Naive B cell (primary cell): ENCODE data around the gene TMEM174. TPM values are rescaled to one million over a fixed set of nuclear protein-coding genes. Genes with fewer than 3 reads are reported as not detected.
"Not testable (repeated sequence)": the region's sequence is repeated elsewhere in the genome, so short reads cannot be mapped to it uniquely, and the experiment has no call there.

Experiments used
- ATAC-seq, 2 donors: fragments of 150-1000 bp; cut with Tn5 transposase; 2 replicates each; pipeline ENCODE4 v1.10.0; 2021; ENCODE audit warnings: low read depth in 2 of 2, mild to moderate bottlenecking in 2 of 2, moderate library complexity in 2 of 2
- DNase-seq: peaks from one replicate; pipeline ENCODE4 v3.0.0; 2022
- H3K27ac Mint-ChIP-seq, 6 donors: one replicate each; pipeline ENCODE4 v1.8.0; 2020 to 2022; ENCODE audit warnings: mild to moderate bottlenecking in 6 of 6, mixed read lengths in 6 of 6, moderate library complexity in 5 of 6, inconsistent platforms in 2 of 6
- H3K27me3 Mint-ChIP-seq, 3 donors: one replicate each; pipeline ENCODE4 v1.8.0; 2021 to 2022; ENCODE audit warnings: mixed read lengths in 3 of 3, mild to moderate bottlenecking in 1 of 3
- H3K36me3 Mint-ChIP-seq, 2 donors: one replicate each; pipeline ENCODE4 v1.8.0; 2020 to 2022; ENCODE audit warnings: mixed read lengths in 2 of 2, inconsistent platforms in 1 of 2, mild to moderate bottlenecking in 1 of 2
- H3K4me1 Mint-ChIP-seq, 3 donors: one replicate each; pipeline ENCODE4 v1.8.0; 2020 to 2022; ENCODE audit warnings: mixed read lengths in 3 of 3, inconsistent platforms in 1 of 3, mild to moderate bottlenecking in 1 of 3, moderate library complexity in 1 of 3
- H3K4me3 Mint-ChIP-seq, 8 donors: one replicate each; pipeline ENCODE4 v1.8.0; 2020 to 2022; ENCODE audit warnings: mild to moderate bottlenecking in 8 of 8, mixed read lengths in 8 of 8, moderate library complexity in 8 of 8, inconsistent platforms in 2 of 8
- H3K9me3 Mint-ChIP-seq, 7 donors: one replicate each; pipeline ENCODE4 v1.8.0; 2020 to 2022; ENCODE audit warnings: mixed read lengths in 7 of 7, mild to moderate bottlenecking in 5 of 7, inconsistent platforms in 2 of 7, moderate library complexity in 1 of 7
- polyA plus RNA-seq, 6 donors: library from polyadenylated mRNA; unstranded; fragments of 300-500 nt; fragmentation: Illumina TruSeq; gene quantifications; one replicate each; pipeline ENCODE4 v1.2.3, GENCODE V29; 2021; ENCODE audit warnings: low read depth in 6 of 6

The TMEM174 gene
- polyA plus RNA-seq, 6 donors from 2014 or later: not detected

DNA sequence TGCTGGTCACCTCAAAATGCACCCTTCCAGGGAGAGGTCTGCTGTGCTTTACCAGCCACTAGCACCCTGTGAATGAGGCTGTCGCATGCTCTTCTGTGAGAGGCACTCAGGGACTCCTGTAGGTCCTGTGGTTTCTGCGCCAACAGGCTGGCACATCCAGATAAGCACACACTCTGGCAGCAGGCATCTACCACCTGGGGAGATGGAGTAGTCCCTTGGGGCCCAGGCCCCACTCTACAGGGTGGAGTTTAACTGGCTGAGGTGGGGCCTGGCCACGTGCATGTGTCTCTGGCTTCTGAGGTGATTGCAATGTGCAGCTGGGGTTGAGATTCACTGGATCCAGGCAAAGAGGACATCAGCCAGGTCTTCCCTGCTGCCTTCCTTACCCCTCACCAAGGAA lies 32.3 kb downstream of the TMEM174 start:
- H3K27ac Mint-ChIP-seq: no peak overlapping the region
- H3K4me1 Mint-ChIP-seq: peaks cover 0 to 5% (median 4%) of the 10 kb centered on the region in 3 donors
- H3K27me3 Mint-ChIP-seq: peaks cover 36 to 82% (median 69%) of the 10 kb centered on the region in 3 donors

DNA sequence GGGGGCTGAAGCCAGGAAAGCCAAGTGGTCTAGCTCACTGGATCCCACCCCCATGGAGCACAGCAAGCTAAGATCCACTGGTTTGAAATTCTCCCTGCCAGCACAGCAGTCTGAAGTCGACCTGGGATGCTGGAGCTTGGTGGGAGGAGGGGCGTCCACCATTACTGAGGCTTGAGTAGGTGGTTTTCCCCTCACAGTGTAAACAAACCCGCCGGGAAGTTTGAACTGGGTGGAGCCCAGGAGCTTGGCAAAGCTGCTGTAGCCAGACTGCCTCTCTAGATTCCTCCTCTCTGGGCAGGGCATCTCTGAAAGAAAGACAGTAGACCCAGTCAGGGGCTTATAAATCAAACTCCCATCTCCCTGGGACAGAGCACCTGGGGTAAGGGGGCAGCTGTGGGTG lies 34.2 kb downstream of the TMEM174 start:
- H3K4me1 Mint-ChIP-seq, DNase-seq, H3K4me3 Mint-ChIP-seq, ATAC-seq, H3K27ac Mint-ChIP-seq: not testable (repeated sequence)
- Mint-ChIP-seq H3K9me3 (peaks cover 8 to 51% (median 18%) of the 10 kb centered on the region in 7 donors), H3K36me3 (peaks cover 0 to 26% of the 10 kb centered on the region in 2 donors), H3K27me3 (peaks cover 45 to 83% (median 74%) of the 10 kb centered on the region in 3 donors)

More for the DNA sequence above, 32.3 kb downstream of the TMEM174 start:
- Mint-ChIP-seq H3K4me3 (no peak overlapping the region), H3K36me3 (peaks cover 0 to 26% of the 10 kb centered on the region in 2 donors), H3K9me3 (peaks cover 8 to 33% (median 13%) of the 10 kb centered on the region in 7 donors)
- no peak for DNase-seq
- no peak for ATAC-seq

DNA sequence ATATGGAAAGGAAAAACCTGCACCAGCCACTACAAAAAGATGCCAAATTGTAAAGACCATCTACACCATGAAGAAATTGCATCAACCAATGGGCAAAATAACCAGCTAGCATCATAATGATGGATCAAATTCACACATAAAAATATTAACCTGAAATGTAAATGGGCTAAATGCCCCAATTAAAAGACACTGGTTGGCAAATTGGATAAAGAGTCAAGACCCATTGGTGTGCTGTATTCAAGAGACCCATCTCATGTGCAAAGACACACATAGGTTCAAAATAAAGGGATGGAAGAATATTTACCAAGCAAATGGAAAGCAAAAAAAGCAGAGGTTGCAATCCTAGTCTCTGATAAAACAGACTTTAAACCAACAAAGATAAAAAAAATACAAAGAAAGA lies 36.1 kb downstream of the TMEM174 start:
- not testable (repeated sequence) for ATAC-seq

DNA sequence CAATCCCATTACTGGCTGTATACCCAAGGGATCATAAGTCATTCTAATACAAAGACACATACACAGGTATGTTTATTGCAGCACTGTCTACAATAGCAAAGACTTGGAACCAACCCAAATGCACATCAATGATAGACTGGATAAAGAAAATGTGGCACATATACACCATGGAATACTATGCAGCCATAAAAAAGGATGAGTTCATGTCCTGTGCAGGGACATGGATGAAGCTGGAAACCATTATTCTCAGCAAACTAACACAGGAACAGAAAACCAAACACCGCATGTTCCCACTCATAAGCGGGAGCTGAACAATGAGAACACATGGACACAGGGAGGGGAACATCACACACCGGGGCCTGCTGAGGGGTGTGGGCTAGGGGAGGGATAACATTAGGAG lies 39.7 kb downstream of the TMEM174 start:
- Mint-ChIP-seq H3K9me3 (peaks cover 6 to 49% (median 15%) of the 10 kb centered on the region in 7 donors), H3K27me3 (peaks cover 68 to 94% (median 93%) of the 10 kb centered on the region in 3 donors), H3K36me3 (peaks cover 0 to 24% of the 10 kb centered on the region in 2 donors), H3K4me1 (peaks cover 0 to 21% (median 7%) of the 10 kb centered on the region in 3 donors)
- ATAC-seq, H3K27ac Mint-ChIP-seq, DNase-seq, H3K4me3 Mint-ChIP-seq: not testable (repeated sequence)

More for the DNA sequence above, 36.1 kb downstream of the TMEM174 start:
- Mint-ChIP-seq H3K36me3 (peaks cover 0 to 26% of the 10 kb centered on the region in 2 donors), H3K27me3 (peaks cover 58 to 87% (median 83%) of the 10 kb centered on the region in 3 donors), H3K9me3 (peaks cover 8 to 56% (median 20%) of the 10 kb centered on the region in 7 donors)
- DNase-seq, H3K4me3 Mint-ChIP-seq, H3K4me1 Mint-ChIP-seq, H3K27ac Mint-ChIP-seq: not testable (repeated sequence)

DNA sequence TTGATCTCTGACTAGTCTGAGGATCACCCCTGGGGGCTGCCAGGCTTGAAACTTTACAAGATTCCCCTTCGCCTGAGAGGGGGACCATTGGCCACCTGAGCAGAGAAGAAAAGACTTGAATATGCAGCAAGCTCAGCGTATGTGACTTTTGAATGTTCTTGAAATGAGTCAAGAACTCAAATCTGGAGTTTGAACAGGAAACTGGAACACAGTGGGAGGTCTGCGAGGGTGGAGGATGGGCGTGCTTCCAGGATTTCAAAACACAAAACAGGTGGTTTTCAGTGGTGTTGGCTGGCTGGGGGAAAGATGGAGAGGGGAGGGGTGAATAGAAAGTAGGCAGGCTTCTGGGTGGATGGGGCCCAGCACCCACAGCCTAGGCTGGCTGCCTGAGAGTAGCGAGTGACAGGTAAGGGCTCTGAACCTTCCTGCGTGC lies 40.6 kb downstream of the TMEM174 start:
- peaks cover 68 to 94% (median 93%) of the 10 kb centered on the region in 3 donors for H3K27me3 Mint-ChIP-seq
- H3K4me1 Mint-ChIP-seq: peaks cover 0 to 21% (median 7%) of the 10 kb centered on the region in 3 donors
- peak overlapping the region in 1 of 8 donors; percentile 3 for H3K4me3 Mint-ChIP-seq
- no peak overlapping the region for H3K27ac Mint-ChIP-seq
- ATAC-seq: no peak
- H3K9me3 Mint-ChIP-seq: peaks cover 6 to 40% (median 14%) of the 10 kb centered on the region in 7 donors
- H3K36me3 Mint-ChIP-seq: peaks cover 0 to 15% of the 10 kb centered on the region in 2 donors
- DNase-seq: no peak

DNA sequence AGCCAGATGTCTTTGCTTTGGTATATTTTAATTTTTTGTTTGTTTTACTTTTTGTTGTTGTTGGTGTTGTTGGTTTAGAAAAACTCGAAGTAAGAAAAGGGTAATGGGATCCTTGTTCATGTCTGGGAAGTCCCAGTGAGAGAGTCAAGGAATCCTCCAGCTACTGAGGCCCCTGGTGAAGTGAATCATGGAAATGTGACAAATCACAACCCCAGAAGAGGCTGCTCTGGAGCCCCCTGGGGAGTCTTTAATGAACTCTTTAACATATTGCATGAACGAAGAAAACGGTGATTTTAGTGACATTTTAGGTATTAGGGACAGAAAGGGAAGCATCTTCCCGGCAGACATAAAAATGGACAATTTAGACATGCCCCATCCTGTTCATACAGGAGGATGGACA lies 41.3 kb downstream of the TMEM174 start:
- Mint-ChIP-seq H3K27me3 (peaks cover 69 to 98% (median 93%) of the 10 kb centered on the region in 3 donors), H3K4me3 (no peak overlapping the region), H3K27ac (peak overlapping the region in 1 of 6 donors; percentile 44), H3K4me1 (peaks cover 0 to 21% (median 7%) of the 10 kb centered on the region in 3 donors), H3K36me3 (peaks cover 0 to 9% of the 10 kb centered on the region in 2 donors), H3K9me3 (peaks cover 1 to 33% (median 8%) of the 10 kb centered on the region in 7 donors)
- no peak for DNase-seq
- ATAC-seq: no peak

DNA sequence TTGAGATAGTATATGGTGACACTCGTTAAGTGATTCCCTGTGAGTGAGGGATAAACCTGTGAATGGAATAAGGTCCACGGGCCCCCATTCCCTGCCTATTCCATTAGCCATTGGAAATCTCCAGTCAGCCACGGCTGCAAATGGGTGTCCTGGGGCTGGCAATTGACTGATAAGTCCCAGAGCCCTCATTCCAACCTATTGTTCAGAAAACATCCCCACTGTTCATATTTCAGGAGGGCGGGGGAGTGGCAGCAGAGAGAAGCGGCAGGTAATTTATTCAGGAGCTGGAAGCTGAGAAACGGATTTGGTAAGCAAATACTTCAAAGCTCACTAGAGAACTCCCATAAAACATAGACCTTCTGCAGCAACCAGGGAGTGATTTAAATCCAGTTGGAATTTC lies 42.0 kb downstream of the TMEM174 start:
- ATAC-seq (no peak), DNase-seq (no peak)
- Mint-ChIP-seq H3K36me3 (peaks cover 0 to 3% of the 10 kb centered on the region in 2 donors), H3K4me1 (peaks cover 0 to 21% (median 7%) of the 10 kb centered on the region in 3 donors), H3K27ac (peak overlapping the region in 1 of 6 donors; percentile 44), H3K4me3 (peak overlapping the region in 4 of 8 donors; percentile 60 to 80 (median 76)), H3K27me3 (peaks cover 70 to 98% (median 93%) of the 10 kb centered on the region in 3 donors), H3K9me3 (peaks cover 1 to 26% (median 7%) of the 10 kb centered on the region in 7 donors)

DNA sequence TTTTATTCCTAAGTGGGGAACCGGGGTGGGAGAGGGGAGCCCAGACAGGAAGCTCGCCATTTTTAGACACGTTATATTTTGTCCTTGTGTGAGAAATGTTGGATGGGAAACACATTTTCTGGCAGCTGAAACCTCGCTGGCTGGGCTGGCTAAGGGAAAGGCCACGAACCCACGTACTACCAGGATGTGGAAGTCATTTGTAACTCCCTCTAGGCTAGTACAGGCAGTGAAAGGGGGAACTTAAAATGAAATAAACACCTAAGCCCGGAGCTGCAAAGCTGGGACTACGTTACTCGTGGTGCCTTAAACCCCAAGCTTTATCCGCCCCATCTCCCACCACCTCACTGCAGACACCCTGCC lies 42.5 kb downstream of the TMEM174 start:
- DNase-seq (no peak), ATAC-seq (peak; percentile 35 to 51)
- H3K9me3 Mint-ChIP-seq: peaks cover 0 to 21% (median 7%) of the 10 kb centered on the region in 7 donors
- H3K27ac Mint-ChIP-seq: no peak overlapping the region
- no peaks in the 10 kb centered on the region for H3K36me3 Mint-ChIP-seq
- peaks cover 0 to 21% (median 7%) of the 10 kb centered on the region in 3 donors for H3K4me1 Mint-ChIP-seq
- peaks cover 67 to 95% (median 88%) of the 10 kb centered on the region in 3 donors for H3K27me3 Mint-ChIP-seq
- peak overlapping the region in 7 of 8 donors; percentile 60 to 80 (median 76) for H3K4me3 Mint-ChIP-seq

DNA sequence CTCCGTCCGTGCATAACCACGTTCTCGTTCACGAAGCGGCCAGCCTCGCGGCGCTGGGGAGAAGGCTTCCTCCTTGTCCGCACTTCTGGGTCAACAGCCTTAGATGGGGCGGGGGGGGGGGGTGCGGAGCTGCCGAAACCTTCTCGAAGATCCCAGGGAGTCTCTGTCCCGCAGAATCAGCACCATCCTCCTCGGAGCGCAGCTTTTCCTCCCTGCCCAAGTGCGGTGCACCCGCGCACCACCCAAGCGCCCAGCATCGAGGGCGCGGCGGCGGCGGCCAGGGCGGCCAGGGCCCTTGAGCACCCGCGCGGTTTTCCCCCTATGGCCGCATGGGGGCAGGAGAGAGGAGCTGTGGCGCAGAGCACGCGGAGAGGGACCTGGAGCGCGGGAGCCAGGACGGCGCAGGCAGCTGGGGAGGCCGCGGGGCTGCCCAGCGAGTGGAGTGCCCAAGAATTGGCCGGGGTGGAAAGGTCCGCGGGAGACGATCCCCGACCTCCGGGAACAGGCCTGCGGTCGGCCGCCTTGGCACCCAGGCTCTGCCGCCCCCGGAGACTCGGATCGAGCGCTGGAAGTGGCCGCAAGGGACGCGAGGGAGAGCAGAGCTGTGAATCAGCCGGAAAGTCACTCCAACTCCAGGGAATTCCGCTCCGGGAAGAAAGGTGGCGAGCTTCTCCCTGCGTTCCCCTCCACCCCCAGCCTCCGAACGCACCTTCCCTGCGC lies 43.1 kb downstream of the TMEM174 start:
- H3K27ac Mint-ChIP-seq: no peak overlapping the region
- peak overlapping the region in 7 of 8 donors; percentile 60 to 80 (median 76) for H3K4me3 Mint-ChIP-seq
- H3K9me3 Mint-ChIP-seq: peaks cover 0 to 16% (median 7%) of the 10 kb centered on the region in 7 donors
- no peaks in the 10 kb centered on the region for H3K36me3 Mint-ChIP-seq
- peak; percentile 75 to 83 for ATAC-seq
- H3K27me3 Mint-ChIP-seq: peaks cover 61 to 90% (median 83%) of the 10 kb centered on the region in 3 donors
- DNase-seq: peak; percentile 19
- H3K4me1 Mint-ChIP-seq: peaks cover 0 to 21% (median 7%) of the 10 kb centered on the region in 3 donors

DNA sequence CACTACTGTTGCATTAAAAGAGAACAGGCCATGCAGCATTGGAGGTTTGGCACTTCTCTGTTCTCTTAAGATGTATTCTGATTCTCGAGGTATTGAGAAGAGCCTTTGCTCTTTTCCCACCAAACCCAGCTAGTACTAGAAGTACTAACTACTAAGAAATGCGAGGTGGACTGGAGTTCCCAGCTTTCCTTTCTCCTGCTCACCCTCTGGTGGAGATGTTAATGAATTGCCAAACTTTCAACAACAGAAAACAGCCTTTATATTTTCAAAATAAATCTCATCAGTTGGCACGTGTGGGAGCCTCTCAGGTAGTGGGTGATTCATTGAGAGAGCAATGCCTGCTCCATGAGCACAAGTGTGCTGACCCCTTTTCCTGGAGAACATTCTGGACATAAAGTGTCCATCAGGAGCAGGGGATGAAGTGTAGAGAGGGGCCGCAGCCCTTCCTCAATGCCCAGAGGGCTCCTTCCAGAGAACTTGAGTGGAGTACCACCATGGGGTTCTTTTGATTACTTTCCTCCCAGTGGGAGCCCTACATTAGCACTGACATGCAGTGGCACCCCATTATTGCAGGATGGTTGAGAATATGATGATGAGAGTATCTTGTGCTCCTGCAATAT lies 45.7 kb downstream of the TMEM174 start:
- ATAC-seq (no peak), DNase-seq (no peak)
- Mint-ChIP-seq H3K36me3 (no peaks in the 10 kb centered on the region), H3K27me3 (peaks cover 59 to 72% (median 71%) of the 10 kb centered on the region in 3 donors), H3K4me1 (peaks cover 0 to 21% (median 7%) of the 10 kb centered on the region in 3 donors), H3K4me3 (no peak overlapping the region), H3K27ac (no peak overlapping the region), H3K9me3 (peaks cover 0 to 1% (median 0%) of the 10 kb centered on the region in 7 donors)

DNA sequence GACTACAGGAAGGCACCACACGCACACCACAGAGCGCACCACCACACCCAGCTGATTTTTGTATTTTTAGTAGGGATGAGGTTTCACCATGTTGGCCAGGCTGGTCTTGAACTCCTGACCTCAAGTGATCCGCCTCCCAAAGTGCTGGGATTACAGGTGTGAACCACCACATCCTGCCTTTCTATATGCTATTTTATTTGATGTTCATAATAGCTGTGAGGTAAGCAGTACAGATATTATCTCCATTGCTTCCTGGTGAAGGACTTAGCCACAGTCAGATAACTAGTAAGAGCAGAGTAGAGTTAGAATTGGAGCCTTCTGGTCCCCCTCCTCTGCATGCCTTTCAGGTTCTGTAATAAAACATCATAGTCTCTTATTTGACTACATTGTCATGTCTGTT lies 46.3 kb downstream of the TMEM174 start:
- not testable (repeated sequence) for H3K36me3 Mint-ChIP-seq, H3K9me3 Mint-ChIP-seq, H3K27ac Mint-ChIP-seq, ATAC-seq, DNase-seq, H3K4me3 Mint-ChIP-seq
- H3K4me1 Mint-ChIP-seq: peaks cover 0 to 21% (median 7%) of the 10 kb centered on the region in 3 donors
- H3K27me3 Mint-ChIP-seq: peaks cover 53 to 68% (median 64%) of the 10 kb centered on the region in 3 donors

DNA sequence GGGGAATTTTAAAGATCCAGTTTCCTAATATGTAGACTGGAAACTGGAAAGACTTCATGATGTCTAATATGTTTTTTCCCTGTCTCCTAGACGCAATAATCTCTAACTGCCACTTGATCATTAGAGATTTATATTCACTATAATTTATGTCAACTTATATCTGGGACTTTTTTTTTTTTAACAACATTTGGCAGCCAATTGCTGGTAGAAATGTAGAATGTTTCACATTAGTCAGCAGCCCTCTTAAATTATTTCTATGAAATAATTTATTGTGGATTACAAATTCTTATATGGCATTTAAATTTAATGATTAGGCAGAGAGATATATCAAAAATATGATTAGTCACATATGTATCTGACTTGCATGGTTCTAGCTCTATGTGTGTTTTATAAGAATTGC lies 48.2 kb downstream of the TMEM174 start:
- Mint-ChIP-seq H3K4me3 (no peak overlapping the region), H3K9me3 (peaks cover 0 to 1% (median 0%) of the 10 kb centered on the region in 7 donors), H3K4me1 (peaks cover 0 to 7% (median 0%) of the 10 kb centered on the region in 3 donors), H3K27ac (no peak overlapping the region), H3K27me3 (peaks cover 48 to 65% (median 56%) of the 10 kb centered on the region in 3 donors), H3K36me3 (no peaks in the 10 kb centered on the region)
- ATAC-seq: no peak
- DNase-seq: no peak

DNA sequence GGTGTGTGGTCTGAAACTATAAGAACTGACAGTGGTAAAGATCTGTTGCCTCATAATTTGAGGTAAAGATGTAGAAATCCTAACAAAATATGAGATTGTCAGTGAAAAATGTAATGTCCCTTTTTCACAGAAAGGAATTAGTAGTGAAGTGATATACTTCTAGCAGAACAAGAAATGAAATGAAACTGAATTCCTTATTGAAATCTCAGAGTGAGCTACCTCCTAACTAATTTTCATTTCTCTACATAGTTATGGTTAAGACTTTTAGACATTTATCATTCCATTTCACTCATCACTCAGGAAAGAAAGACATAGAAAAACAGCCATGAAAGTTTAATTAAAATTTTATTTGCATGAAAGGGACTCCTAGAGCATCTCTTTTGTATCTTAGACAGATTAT lies 48.7 kb downstream of the TMEM174 start:
- Mint-ChIP-seq H3K4me3 (no peak overlapping the region), H3K9me3 (peaks cover 0 to 1% (median 0%) of the 10 kb centered on the region in 7 donors), H3K27me3 (peaks cover 49 to 65% (median 56%) of the 10 kb centered on the region in 3 donors), H3K27ac (no peak overlapping the region), H3K36me3 (no peaks in the 10 kb centered on the region), H3K4me1 (peaks cover 0 to 3% (median 0%) of the 10 kb centered on the region in 3 donors)
- ATAC-seq (no peak), DNase-seq (no peak)
